PC-3 (cell line): ENCODE measurements around the gene FGF1. TPM values are rescaled to one million over a fixed set of nuclear protein-coding genes. Genes with fewer than 3 reads are reported as not detected.

ENCODE experiments used
- ATAC-seq: fragments of 200-7000 bp; cut with Tn5 transposase; 2 replicates; pipeline ENCODE4 v1.9.1; 2020; ENCODE audit warnings: mild to moderate bottlenecking, moderate library complexity
- BruUV-seq: library from RNA; stranded (reverse); fragments of 400-500 nt; replicated peaks from 2 replicates; lab custom pipeline; 2021; lab: Mats Ljungman, UMichigan
- CTCF ChIA-PET: fragments of 300-600 bp; sonication (Branson Sonifier 250); formaldehyde crosslinking; loops from one replicate; lab custom pipeline; 2022; ENCODE audit warnings: antibody characterized with exemption; lab: Charles Lee
- POLR2A ChIA-PET: fragments of 300-600 bp; sonication (Branson Sonifier 250); formaldehyde crosslinking; loops from one replicate; lab custom pipeline; 2022; ENCODE audit warnings: antibody characterized with exemption; ENCODE audit not compliant: unreplicated experiment; lab: Charles Lee
- DNase-seq: peaks from one replicate; pipeline ENCODE4 v3.0.0-alpha.2; 2015
- H2AFZ ChIP-seq: fragments of 300-600 bp; sonication (generic); 2 replicates; pipeline ENCODE4 v1.6.0; 2016; ENCODE audit warnings: antibody characterized with exemption, low read length
- H3F3A ChIP-seq: fragments of 300-600 bp; sonication (generic); one replicate; pipeline ENCODE4 v1.6.0; 2017; ENCODE audit warnings: antibody characterized with exemption, low read length, control low read depth, mild to moderate bottlenecking; ENCODE audit not compliant: unreplicated experiment
- H3K27ac ChIP-seq: fragments of 300-600 bp; sonication (generic); 2 replicates; pipeline ENCODE4 v1.5.1; 2016; ENCODE audit warnings: mild to moderate bottlenecking, low read length
- H3K27me3 ChIP-seq: fragments of 300-600 bp; sonication (generic); 2 replicates; pipeline ENCODE4 v1.6.1; 2016; ENCODE audit warnings: low read length, mixed read lengths
- H3K36me3 ChIP-seq: fragments of 300-600 bp; sonication (generic); 2 replicates; pipeline ENCODE4 v1.6.1; 2016; ENCODE audit warnings: low read depth, mixed run types, low read length, mixed read lengths
- H3K4me1 ChIP-seq: fragments of 300-600 bp; sonication (generic); 2 replicates; pipeline ENCODE4 v1.5.1; 2016; ENCODE audit warnings: low read length; ENCODE audit not compliant: insufficient read depth
- H3K4me2 ChIP-seq: fragments of 300-600 bp; sonication (generic); 2 replicates; pipeline ENCODE4 v1.6.0; 2016; ENCODE audit warnings: low read length
- H3K4me3 ChIP-seq: fragments of 300-600 bp; sonication (generic); 2 replicates; pipeline ENCODE4 v1.5.1; 2016; ENCODE audit warnings: mild to moderate bottlenecking, low read length, mixed read lengths
- H3K79me2 ChIP-seq: fragments of 300-600 bp; sonication (generic); 2 replicates; pipeline ENCODE4 v1.6.1; 2017; ENCODE audit warnings: low read length, mixed read lengths
- H3K9ac ChIP-seq: fragments of 300-600 bp; sonication (generic); 2 replicates; pipeline ENCODE4 v1.6.0; 2016; ENCODE audit warnings: mild to moderate bottlenecking, low read length
- H3K9me2 ChIP-seq: fragments of 300-600 bp; sonication (generic); replicated peaks from 2 replicates; pipeline ENCODE4 v1.6.1; 2016; ENCODE audit warnings: mixed run types, low read length, mixed read lengths
- H3K9me3 ChIP-seq: fragments of 300-600 bp; sonication (generic); 2 replicates; pipeline ENCODE4 v1.6.1; 2016; ENCODE audit warnings: low read length, mixed read lengths
- H4K20me1 ChIP-seq: fragments of 300-600 bp; sonication (generic); 2 replicates; pipeline ENCODE4 v1.6.1; 2016; ENCODE audit warnings: low read length, mixed read lengths
- EZH2 ChIP-seq: fragments of 300-600 bp; sonication (generic); IDR thresholded peaks from one replicate; pipeline ENCODE4 v1.6.1; 2017; ENCODE audit warnings: antibody characterized with exemption, mild to moderate bottlenecking, low read length; ENCODE audit not compliant: unreplicated experiment
- EZH2phosphoT487 ChIP-seq: fragments of 300-600 bp; sonication (generic); IDR thresholded peaks from 2 replicates; pipeline ENCODE4 v1.6.1; 2018; ENCODE audit warnings: mild to moderate bottlenecking, antibody characterized with exemption, low read length, borderline replicate concordance
- intact Hi-C: fragments of 100-400 bp; cut with micrococcal nuclease; formaldehyde crosslinking; loops from 2 replicates; pipeline ENCODE4 v1.9.0; 2023
- total RNA-seq: library from RNA; depleted of rRNA; stranded (reverse); fragments of >200 nt; gene quantifications from 2 replicates; pipeline ENCODE4 v1.2.3, GENCODE V29; 2014
- TF ChIP-seq, protein P1 (sequence below): fragments of 300-600 bp; sonication (generic); conservative IDR thresholded peaks from 2 replicates; pipeline ENCODE4 v1.5.1; 2017; ENCODE audit warnings: antibody characterized with exemption, low read depth, mild to moderate bottlenecking, low read length

The FGF1 gene
- total RNA-seq, 1 experiment from 2014 or later, result 1.5 TPM

DNA sequence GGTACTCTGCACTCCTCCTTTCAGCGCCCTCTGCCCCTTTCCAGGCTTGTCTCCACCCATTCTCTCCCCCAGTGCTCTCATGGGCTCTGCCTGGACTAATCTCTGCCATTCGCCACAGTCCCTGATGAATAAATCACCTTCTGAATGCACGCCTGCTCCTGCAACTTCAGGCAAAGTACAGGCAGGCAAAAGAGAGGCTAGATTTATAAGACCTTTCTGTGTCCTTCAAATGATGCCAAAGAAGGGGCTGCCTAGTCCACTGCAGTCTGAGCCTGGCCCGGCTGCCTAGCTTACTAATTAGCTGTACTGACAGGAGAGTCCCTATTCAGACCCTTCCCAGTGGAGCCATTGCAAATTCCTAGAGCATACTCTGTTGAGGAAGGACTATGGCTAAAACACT lies 7.4 kb downstream of the FGF1 start:
- intact Hi-C loops, result no loop called here
- Histone ChIP-seq H3K27me3 (no peaks in the 10 kb centered on the region), H3K9ac (no peak overlapping the region), H3F3A (peaks cover 7% of the 10 kb centered on the region), H3K79me2 (no peaks in the 10 kb centered on the region), H3K36me3 (no peaks in the 10 kb centered on the region), H3K4me1 (peaks cover 53% of the 10 kb centered on the region), H3K9me2 (no peaks in the 10 kb centered on the region), H2AFZ (no peak overlapping the region), H3K4me3 (no peak overlapping the region), H4K20me1 (no peaks in the 10 kb centered on the region), H3K9me3 (no peaks in the 10 kb centered on the region), H3K27ac (no peak overlapping the region), H3K4me2 (no peak overlapping the region)
- DNase-seq (no peak), ATAC-seq (no peak)
- ChIA-PET CTCF (no interaction called here), POLR2A (no interaction called here)
- BruUV-seq, result no TSS peak
- no peak for TF ChIP-seq EZH2phosphoT487
- TF ChIP-seq, protein P1, sequence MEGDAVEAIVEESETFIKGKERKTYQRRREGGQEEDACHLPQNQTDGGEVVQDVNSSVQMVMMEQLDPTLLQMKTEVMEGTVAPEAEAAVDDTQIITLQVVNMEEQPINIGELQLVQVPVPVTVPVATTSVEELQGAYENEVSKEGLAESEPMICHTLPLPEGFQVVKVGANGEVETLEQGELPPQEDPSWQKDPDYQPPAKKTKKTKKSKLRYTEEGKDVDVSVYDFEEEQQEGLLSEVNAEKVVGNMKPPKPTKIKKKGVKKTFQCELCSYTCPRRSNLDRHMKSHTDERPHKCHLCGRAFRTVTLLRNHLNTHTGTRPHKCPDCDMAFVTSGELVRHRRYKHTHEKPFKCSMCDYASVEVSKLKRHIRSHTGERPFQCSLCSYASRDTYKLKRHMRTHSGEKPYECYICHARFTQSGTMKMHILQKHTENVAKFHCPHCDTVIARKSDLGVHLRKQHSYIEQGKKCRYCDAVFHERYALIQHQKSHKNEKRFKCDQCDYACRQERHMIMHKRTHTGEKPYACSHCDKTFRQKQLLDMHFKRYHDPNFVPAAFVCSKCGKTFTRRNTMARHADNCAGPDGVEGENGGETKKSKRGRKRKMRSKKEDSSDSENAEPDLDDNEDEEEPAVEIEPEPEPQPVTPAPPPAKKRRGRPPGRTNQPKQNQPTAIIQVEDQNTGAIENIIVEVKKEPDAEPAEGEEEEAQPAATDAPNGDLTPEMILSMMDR, result no peak
- TF ChIP-seq EZH2, result no peak

DNA sequence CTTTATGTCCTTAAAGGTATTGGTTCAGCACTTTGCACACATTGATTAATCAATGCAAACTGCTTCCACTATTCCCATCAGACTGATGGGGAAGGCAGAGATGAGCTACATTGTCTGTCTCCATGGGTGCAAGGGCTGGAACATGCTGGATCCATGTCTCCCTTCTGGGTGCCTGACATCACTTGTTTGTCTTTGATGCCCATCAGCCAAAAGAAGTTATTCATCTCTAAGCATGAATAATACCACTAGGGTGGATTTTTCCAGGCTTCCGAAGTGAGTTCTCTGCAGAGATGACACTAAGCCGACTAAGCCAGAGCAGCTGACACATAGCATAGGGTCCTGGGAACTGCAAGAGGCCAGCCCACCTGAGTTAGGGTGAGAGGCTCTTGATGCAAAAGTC lies 8.7 kb downstream of the FGF1 start:
- no peak overlapping the region for H3K4me3 ChIP-seq
- CTCF ChIA-PET, result no interaction called here
- POLR2A ChIA-PET, result no interaction called here

DNA sequence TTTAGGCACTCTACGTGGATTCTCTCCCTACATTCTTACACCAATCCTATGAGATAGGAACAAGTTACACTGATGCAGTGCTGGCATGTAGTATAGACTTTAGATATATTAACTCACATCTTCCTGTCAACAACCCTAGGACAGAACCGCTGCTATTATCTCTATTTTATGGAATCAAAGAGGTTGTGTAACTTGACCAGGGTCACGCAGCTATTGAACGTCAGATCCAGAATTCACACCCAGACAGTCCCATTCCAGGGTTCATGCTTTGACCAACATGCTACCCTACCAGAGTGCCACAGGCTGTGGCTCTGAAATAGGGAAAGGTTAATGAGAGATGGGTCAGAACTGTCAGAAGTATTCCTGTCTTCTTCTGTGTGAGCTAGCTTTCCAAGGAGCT lies 9.6 kb downstream of the FGF1 start:
- Histone ChIP-seq H4K20me1 (no peaks in the 10 kb centered on the region), H3K4me3 (no peak overlapping the region), H3K4me1 (peaks cover 49% of the 10 kb centered on the region), H3K79me2 (no peaks in the 10 kb centered on the region), H2AFZ (no peak overlapping the region), H3F3A (peaks cover 7% of the 10 kb centered on the region), H3K27me3 (no peaks in the 10 kb centered on the region), H3K9me2 (no peaks in the 10 kb centered on the region), H3K36me3 (no peaks in the 10 kb centered on the region), H3K27ac (no peak overlapping the region), H3K4me2 (no peak overlapping the region), H3K9me3 (no peaks in the 10 kb centered on the region), H3K9ac (no peak overlapping the region)
- DNase-seq, result no peak
- intact Hi-C loops, result no loop called here
- BruUV-seq, result no TSS peak
- ChIA-PET POLR2A (no interaction called here), CTCF (interaction anchor here (0.7 kb wide), 1 partner anchor 19 kb away, joined by 6 read pairs; no protein-coding TSS in a partner anchor)
- no peak for ATAC-seq
- TF ChIP-seq, protein P1, result no peak
- no peak for TF ChIP-seq EZH2phosphoT487
- TF ChIP-seq EZH2, result no peak

More for the DNA sequence above, 8.7 kb downstream of the FGF1 start:
- DNase-seq (peak; percentile 63), ATAC-seq (peak; percentile 6)
- H3K9me3 ChIP-seq, result no peaks in the 10 kb centered on the region
- H4K20me1 ChIP-seq, result no peaks in the 10 kb centered on the region
- no peaks in the 10 kb centered on the region for H3K79me2 ChIP-seq
- no peaks in the 10 kb centered on the region for H3K27me3 ChIP-seq
- peak overlapping the region; percentile 60 for H3K27ac ChIP-seq
- no peak overlapping the region for H3K9ac ChIP-seq
- H3F3A ChIP-seq, result peaks cover 7% of the 10 kb centered on the region
- no peaks in the 10 kb centered on the region for H3K36me3 ChIP-seq
- peaks cover 47% of the 10 kb centered on the region for H3K4me1 ChIP-seq
- BruUV-seq, result no TSS peak
- no peak overlapping the region for H2AFZ ChIP-seq
- TF ChIP-seq EZH2, result no peak
- no peak for TF ChIP-seq EZH2phosphoT487
- TF ChIP-seq, protein P1, result no peak
- H3K4me2 ChIP-seq, result no peak overlapping the region
- intact Hi-C loops, result no loop called here
- no peaks in the 10 kb centered on the region for H3K9me2 ChIP-seq
